GM21515 (cell line): ENCODE measurements around the gene UBALD1.

Experiments
- ATAC-seq: cut with Tn5 transposase; IDR thresholded peaks from one replicate; pipeline ENCODE4 v1.9.1; 2021; ENCODE audit not compliant: unreplicated experiment

Gene UBALD1

GRCh38 chr16:4646773-4647643 lies 32.3 kb upstream of the UBALD1 start:
- ATAC-seq = no peak

- ATAC-seq = no peak
Observed at GRCh38 chr16:4641895-4642294, 27.2 kb upstream of the UBALD1 start.

GRCh38 chr16:4641306-4641687 lies 26.6 kb upstream of the UBALD1 start:
- ATAC-seq = no peak

- no peak for ATAC-seq
Observed at GRCh38 chr16:4640572-4641305, 26.1 kb upstream of the UBALD1 start.

- no peak for ATAC-seq
Observed at GRCh38 chr16:4639899-4640509, 25.3 kb upstream of the UBALD1 start.

- ATAC-seq = no peak
Observed at GRCh38 chr16:4637501-4638166, 22.9 kb upstream of the UBALD1 start.

GRCh38 chr16:4636196-4636595 lies 21.5 kb upstream of the UBALD1 start:
- no peak for ATAC-seq

GRCh38 chr16:4634768-4635167 lies 20.1 kb upstream of the UBALD1 start:
- ATAC-seq = no peak

- no peak for ATAC-seq
Observed at GRCh38 chr16:4633910-4634635, 19.4 kb upstream of the UBALD1 start.

GRCh38 chr16:4631444-4631843 lies 16.8 kb upstream of the UBALD1 start:
- no peak for ATAC-seq

GRCh38 chr16:4628283-4628682 lies 13.6 kb upstream of the UBALD1 start:
- ATAC-seq = no peak

GRCh38 chr16:4626396-4626795 lies 11.7 kb upstream of the UBALD1 start:
- ATAC-seq = no peak

GRCh38 chr16:4625560-4626159 lies 11.0 kb upstream of the UBALD1 start:
- ATAC-seq = no peak

- peak; percentile 48 for ATAC-seq
Observed at GRCh38 chr16:4624827-4625559, 10.3 kb upstream of the UBALD1 start.

GRCh38 chr16:4624015-4624826 lies 9.5 kb upstream of the UBALD1 start, which contains the start of gene MGRN1:
Gene MGRN1 (plus strand): TSS chr16:4624826. CDS start chr16:4624961, 135 bp downstream.
- peak; percentile 63 for ATAC-seq

- ATAC-seq = no peak
Observed at GRCh38 chr16:4623593-4623992, 8.9 kb upstream of the UBALD1 start.

- ATAC-seq = no peak
Observed at GRCh38 chr16:4618645-4619418, 4.1 kb upstream of the UBALD1 start.

GRCh38 chr16:4617880-4618279 lies 3.2 kb upstream of the UBALD1 start:
- ATAC-seq = no peak
